Measurements from ENCODE around the gene ZCCHC8.
"Not testable (repeated sequence)": the region's sequence is repeated elsewhere in the genome, so short reads cannot be mapped to it uniquely, and the experiment has no call there.

DNA sequence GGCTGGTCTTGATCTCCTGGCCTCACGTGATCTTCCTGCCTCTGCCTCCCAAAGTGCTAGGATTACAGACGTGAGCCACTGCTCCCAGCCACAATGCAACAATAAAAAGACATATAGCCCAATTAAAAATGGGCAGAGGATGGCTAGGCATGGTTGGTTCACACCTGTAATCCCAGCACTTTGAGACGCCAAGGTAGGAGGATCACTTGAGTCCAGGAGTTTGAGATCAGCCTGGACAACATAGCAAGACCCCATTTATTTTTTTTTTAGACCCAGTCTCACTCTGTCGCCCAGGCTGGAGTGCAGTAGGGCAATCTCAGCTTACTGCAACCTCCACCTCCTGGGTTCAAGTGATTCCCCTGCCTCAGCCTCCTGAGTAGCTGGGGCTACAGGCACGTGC is 56.7 kb downstream of the ZCCHC8 start:
- TF ChIP-seq POLR2AphosphoS5 (IDR thresholded peaks at IDR 0.05; ENCODE audit: low read depth, low read length); ZNF274 (IDR thresholded peaks at IDR 0.05; ENCODE audit: borderline replicate concordance, extremely low read depth, low read length); BCL11A (IDR thresholded peaks at IDR 0.05; ENCODE audit: low read depth in 2 of 2, low read length in 2 of 2); EZH2 (IDR thresholded peaks at IDR 0.05; ENCODE audit: low read depth, low read length, severe bottlenecking); POU5F1 (IDR thresholded peaks at IDR 0.05; ENCODE audit: low read depth, low read length); MAFK (IDR thresholded peaks at IDR 0.05; ENCODE audit: low read depth, low read length): not testable (repeated sequence)
- TF ChIP-seq, protein P1, sequence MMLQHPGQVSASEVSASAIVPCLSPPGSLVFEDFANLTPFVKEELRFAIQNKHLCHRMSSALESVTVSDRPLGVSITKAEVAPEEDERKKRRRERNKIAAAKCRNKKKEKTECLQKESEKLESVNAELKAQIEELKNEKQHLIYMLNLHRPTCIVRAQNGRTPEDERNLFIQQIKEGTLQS (IDR thresholded peaks at IDR 0.05; ENCODE audit: insufficient read depth, low read depth, low read length): not testable (repeated sequence)

Measured in H1 (cell line).